ENCODE measurements around the gene ZNF782.
"Not testable (repeated sequence)": the region's sequence is repeated elsewhere in the genome, so short reads cannot be mapped to it uniquely, and the experiment has no call there.

ZNF782 gene

GRCh38 chr9:96854651-96855273 is 448 bp upstream of the ZNF782 start:
- DNase-seq (ENCODE audit: low spot score) = no peak

DNA sequence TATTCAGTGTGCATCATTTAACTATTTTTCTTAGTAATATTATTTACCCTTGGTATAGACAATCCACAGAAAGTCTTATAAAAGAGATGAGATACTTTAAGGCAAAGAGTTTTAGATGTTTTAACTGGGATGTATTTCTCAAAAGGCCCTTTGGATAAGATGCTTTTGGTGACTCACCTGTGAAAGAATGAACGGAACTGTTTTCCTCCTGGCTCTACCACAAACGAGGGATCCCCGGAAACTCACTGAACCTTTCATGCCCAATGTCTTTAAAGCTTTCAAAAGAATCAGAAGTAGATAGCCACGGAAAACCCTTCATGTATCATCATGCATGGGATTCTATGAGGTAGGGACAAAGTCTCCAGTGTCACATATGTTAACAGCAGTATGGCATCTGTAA is 1.6 kb downstream of the ZNF782 start:
- DNase-seq (ENCODE audit: low spot score) = no peak

DNA sequence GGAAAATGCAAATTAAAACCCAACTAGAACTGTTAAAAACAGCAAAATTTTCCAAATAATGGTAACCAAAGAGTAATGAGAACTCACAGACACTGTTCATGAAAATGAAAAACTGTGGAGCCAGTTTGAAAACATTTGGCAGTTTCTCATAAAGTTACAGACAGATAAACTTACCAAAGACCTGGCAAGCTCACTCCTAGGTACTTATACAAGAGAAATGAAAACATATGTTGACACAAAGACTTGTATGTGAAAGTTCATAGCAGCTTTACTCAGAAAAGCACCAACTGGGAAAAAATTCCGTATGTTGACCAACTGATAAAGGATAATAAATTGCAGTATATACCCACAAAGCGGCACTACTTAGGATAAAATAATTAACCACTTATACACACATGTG is 10.3 kb downstream of the ZNF782 start:
- DNase-seq (ENCODE audit: low spot score) = no peak

DNA sequence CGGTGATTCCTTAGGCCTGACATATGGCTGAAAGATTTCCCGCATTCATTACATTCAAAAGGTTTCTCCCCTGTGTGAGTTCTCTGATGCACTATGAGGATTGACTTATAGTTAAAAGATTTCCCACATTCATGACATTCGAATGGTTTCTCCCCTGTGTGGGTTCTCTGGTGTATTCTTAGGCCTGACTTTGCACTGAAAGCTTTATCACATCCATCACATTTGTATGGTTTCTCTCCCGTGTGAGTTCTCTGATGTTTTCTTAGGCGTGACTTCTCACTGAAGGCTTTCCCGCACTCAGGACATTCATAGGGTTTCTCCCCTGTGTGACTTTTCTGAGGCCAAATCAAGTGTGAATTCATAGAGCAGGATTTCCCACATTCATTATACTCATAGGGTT is 35.8 kb downstream of the ZNF782 start:
- no peak for DNase-seq (ENCODE audit: low spot score)

- DNase-seq (ENCODE audit: low spot score) = no peak
These were observed 36.3 kb downstream of the ZNF782 start for GRCh38 chr9:96817973-96818372.

GRCh38 chr9:96813607-96814006 is 40.7 kb downstream of the ZNF782 start:
- no peak for DNase-seq (ENCODE audit: low spot score)

GRCh38 chr9:96798959-96799358 is 55.4 kb downstream of the ZNF782 start:
- DNase-seq (ENCODE audit: low spot score) = not testable (repeated sequence)

GRCh38 chr9:96784021-96784420 is 70.3 kb downstream of the ZNF782 start:
- DNase-seq (ENCODE audit: low spot score) = no peak

DNA sequence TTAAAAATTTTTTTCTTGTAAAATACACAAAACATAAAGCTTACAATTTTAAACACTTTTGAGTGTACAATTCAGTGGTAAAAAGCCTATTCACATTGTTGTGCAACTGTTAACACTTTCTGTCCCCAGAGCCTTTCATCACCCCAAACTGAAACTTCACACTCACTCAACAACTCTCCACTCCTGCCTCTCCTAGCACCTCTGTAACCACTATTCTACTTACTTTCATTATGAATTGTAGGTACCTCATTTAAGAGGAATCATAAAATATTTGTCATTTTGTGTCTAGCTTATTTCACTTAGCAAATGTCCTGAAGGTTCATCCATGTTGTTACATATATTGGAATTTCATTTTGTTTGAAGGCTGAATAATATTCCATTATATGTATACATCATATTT is 72.1 kb downstream of the ZNF782 start:
- DNase-seq (ENCODE audit: low spot score) = no peak

GRCh38 chr9:96781552-96781951 is 72.8 kb downstream of the ZNF782 start:
- no peak for DNase-seq (ENCODE audit: low spot score)

GRCh38 chr9:96779089-96779488 is 75.2 kb downstream of the ZNF782 start:
- no peak for DNase-seq (ENCODE audit: low spot score)

- no peak for DNase-seq (ENCODE audit: low spot score)
These were observed 76.9 kb downstream of the ZNF782 start for GRCh38 chr9:96777426-96777864.

DNA sequence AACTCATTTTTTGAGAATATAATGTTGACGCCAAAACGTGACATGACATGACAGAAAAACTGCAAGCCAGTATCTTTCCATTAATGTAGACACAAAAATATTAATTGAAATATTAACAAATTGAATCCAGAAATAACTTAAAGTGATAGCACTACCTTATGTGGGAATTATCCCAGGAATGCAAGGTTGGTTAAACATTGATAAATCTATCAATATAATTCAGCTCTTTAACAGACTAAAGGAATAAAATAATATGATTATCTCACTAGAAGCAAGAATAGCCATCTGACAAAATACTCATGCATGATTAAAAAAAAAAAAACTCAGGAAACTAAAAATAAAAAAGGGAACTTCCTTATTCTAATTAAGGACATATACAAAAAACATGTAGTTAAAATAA is 83.2 kb downstream of the ZNF782 start:
- no peak for DNase-seq (ENCODE audit: low spot score)

DNA sequence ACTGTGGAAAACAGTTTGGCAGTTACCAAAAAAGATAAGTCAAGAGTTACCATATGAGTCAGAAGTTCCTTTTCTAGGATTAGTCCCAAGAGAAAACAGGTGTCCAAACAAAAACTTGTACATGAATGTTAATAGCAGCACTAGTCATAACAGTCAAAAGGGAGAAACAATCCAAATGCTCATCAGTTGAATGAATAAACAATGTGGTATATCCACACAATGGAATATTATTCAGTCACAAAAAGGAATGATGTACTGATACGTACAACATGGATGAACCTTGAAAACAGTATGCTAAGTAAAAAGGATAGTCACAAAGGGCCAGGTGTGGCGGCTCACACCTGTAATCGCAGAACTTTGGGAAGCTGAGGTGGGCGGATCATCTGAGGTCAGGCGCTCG is 84.3 kb downstream of the ZNF782 start:
- DNase-seq (ENCODE audit: low spot score) = no peak

All from AG08395 (cell line).